NK-92 (cell line): ENCODE measurements around the gene TTPAL.

Experiments
- DNase-seq: peaks from one replicate; lab custom pipeline; 2025; ENCODE audit not compliant: unreplicated experiment; lab: John Stamatoyannopoulos, UW

Gene TTPAL

DNA sequence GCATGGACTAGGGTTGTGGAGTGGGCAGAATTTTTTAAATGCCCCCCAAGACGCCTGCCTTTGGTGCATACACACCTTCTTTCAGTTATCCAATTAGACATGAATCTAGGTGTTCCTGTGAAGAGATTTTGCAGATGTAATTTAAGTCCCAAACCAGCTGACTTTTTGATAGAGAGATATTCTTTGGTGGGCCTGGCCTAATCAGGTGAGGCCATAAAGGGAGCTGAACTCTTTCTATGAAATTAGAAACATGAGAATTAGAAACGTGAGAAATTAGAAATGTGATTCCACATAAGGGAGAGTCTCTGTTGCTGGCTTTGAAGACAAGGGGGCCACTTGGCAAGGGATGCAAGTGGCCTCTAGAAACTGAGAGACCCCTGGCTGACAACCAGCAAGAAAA, 36.4 kb upstream of the TTPAL start:
- DNase-seq: no peak

DNA sequence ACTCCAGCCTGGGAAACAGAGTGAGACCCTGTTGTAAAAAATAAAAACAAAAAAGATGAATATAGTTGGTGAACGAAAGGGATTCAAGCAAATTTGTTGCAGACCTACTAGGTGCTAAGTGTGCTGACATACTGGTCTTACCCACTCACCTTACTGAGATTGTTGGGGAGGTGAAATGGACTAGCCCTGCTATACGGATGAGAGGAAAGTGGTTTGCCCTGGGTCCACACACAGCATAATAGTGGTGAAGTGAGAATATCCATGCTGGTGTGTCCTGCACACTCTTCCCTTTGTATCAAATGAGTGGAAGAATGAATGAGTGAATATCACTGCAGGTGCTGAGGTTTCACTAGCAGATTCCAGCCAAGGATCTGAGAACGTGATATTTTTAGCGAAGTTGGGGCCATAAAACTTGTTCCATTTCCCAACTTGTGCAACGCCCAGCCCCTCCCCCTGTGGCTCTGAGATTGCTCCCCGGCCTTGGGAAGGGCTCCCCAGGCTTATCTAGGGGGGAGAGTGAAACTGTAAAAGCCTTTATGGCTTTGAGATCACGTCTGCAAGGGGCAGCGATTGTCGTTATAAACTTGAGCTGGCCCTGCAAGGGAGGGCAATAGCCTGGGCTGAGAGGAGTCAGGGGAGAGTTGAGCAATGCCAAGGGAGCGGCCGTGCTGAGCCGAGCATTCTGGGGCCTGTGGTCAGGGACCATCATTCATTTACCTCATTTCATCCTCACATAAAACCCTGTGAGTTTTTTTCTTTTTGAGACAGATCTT, 33.2 kb upstream of the TTPAL start:
- no peak for DNase-seq

DNA sequence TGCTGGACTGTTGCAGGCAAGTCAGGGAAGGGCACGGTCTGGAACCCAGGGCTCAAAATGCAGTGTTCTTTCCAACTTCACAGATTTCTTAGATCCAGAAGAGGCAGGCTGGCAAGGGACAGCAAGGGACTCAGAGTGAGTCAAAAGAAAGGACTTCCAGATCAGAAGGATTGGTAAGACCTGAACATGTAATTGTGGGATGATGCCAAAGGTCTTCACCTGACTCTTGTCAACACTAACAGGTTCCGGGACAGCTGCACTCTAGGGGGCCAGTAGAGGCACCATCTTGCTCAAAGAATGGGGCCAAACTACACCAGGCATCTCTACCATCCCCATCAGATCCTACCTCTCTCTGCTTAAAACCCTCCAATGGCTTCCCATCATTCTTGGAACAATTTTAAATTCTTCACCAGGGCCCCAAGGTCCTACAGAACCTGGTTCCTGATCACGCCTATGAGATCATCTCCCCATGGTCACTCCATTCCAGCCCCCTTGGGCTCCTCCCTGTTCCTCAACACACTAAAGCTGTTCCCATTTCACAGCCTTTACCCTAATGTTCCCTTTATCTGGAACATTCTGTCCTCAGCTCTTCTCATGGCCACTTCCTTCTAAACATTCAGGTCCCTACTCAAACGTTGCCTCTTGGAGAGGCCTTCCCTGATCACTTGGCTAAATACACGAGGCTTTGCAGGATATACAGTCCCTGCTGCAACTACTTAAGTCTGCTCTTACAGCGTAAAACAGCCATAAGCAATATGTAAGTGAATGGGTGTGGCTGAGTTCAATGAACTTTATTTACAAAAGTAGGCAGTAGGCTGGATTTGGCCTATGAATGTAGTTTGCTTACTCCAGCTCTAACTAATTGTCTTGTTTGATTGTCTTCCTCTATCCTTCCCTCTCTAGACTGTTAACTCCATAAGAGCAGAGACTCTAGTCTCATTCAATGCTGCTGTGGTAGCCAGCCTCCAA, 29.6 kb upstream of the TTPAL start:
- DNase-seq: no peak

DNA sequence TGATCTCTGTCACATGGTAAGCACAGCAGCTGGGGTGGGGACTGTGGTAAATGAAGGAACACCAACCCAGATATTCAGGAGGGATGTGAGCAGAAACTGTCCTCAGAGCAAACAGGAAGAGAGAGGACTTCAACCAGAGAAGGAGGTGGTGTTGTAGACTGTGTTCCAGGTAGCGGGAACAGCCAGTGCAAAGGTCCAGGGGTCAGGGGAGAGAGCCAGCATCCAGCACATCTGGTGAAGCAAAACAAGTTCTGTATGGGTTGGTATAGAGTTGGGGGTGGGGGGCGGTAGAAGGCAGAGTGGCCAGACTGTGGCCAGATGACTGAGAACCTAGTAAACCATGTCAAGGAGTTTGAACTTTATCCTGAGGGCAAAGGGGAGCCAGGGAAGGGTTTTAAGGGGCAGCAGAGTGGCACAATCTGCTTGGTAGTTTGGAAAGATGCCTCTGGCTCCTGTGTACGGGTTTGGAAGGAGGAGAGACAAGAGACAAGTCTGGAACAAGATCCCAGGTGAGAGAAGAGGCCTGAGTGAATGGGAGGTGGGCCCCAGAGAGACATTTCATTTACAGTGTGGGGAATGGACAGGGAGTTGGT, 27.8 kb upstream of the TTPAL start:
- no peak for DNase-seq

DNA sequence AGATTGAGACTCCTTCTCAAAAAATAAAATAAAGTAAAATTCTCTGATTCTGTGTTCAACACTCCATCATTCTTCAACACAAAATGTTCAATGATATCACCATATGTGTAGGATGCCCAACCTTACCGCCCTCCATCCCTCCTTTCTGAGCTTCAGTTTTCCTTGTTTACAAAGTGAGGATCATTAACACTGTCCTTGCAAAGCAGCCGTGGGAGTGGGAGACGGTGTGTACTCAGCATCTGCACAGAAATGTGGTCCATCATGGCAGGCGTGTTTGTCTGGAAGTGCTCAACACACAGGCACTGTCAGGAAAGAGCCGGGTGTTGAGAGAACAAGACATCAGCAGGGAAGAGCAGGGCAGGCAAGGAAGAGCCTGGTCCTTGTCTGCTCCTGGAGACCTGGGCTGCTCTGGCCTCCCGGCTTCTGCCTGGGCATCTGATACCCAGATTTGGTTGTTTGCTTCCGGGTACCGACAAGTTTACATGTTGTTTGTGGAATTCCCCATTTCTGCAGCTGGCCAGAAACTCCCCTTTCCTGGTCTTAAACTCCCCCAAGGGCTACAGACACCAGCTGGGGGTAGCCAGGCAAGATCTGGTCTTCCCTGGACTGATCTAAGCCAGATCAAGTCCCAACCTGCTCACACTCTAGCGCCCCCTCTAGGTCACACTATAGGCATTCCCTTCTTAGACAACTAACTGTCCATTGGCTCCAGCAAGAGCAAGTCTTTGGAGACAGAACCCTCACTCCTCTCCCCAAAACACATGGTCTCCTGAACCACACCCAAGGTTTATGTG, 26.7 kb upstream of the TTPAL start:
- DNase-seq: no peak

DNA sequence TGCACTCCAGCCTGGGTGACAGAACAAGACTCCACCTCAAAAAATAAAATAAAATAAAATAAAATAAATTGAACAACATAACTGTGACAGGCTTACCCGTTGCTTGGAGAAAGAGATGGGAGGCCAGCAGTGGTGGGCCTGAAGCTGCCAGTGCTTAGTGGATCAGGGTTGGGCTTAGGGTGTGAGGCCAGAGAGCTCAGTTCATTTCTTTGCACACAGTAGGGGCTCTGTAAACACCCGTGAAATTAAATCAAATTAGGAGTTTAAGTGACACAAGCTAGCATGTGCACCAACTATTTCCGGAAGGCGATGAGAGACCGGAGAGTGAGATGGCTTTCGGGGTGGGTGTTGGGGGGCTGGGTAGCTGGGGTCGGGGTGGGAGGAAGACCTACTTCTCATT, 25.8 kb upstream of the TTPAL start:
- DNase-seq: no peak

DNA sequence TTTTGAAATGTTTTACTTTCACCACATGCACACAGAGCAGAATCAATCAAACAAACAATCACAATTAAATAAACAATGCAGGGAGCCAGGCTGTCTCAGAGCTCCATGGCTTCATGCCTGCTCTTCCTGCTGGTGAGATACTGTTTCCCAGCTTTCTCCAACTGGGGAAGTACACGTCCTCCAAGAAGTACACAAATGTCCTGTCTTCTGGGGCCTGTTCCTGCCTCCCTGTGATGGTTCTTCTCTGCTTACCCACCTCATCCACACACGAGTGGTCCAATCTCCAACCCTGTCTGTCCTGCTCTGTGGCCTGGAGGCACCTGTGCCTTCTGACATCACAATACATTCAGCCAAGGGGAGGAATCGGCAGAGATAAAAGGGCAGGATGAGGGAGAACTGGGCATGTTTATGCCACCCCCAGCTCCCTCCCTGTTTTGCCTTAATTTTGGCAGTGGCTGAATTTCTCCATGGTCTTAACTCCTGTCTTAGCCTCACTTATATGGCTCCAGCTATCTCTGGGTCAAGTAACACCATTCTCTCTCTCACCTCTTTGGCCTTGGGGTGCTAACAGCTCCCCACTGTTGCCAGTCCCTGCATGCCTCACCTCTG, 25.3 kb upstream of the TTPAL start:
- no peak for DNase-seq

DNA sequence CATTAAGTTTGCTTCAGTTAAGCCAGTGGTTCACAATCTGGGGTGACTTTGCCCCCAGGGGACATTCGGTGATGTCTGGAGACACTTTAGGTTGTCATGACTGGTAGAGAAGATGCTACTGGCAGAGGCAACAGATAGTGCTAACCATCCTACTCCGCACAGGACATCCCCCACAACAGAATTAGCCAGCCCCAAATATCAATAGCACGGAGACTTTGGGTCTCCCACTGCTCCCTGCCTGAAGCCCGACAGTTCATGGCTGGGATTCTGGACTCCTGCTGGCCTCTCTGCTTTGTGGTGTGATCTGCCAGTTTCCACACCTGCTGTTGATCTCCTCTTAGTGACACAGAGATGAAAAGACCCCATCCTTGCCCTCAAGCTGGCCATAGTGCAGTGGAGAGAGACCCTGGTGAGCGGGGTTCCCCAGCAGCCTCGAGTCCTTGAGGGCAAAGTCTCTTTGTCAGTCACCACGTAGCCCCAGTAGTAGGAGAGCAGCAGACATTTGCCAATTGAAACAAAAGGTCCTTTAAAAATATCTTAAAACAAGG, 24.7 kb upstream of the TTPAL start:
- no peak for DNase-seq

DNA sequence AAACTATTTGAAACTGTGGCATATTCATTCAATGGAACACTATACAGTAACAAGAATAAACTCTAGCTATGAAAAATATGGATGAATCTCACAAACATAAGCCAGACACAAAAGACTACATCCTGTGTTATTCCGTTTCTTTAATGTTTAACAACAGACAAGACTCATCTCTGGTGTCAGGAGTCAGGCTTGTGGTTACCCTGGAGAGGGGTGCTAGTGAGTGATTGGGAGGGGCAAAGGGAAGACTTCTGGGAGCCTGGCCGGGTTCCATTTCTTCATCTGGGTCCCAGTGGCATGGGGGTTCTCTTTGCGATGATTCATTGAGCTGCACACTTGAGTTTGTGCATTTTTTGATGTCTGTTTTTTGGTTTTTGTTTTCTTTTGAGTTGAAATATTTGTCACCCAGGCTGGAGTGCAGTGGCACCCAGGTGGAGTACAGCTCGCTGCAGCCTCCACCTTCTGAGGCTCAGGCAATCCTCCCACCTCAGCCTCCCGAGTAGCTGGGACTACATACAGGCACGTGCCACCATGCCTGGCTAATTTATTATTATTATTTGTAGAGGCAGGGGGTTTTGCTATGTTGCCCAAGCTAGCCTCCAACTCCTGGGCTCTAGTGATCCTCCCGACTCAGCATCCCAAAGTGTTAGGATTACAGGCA, 21.2 kb upstream of the TTPAL start:
- DNase-seq: no peak

DNA sequence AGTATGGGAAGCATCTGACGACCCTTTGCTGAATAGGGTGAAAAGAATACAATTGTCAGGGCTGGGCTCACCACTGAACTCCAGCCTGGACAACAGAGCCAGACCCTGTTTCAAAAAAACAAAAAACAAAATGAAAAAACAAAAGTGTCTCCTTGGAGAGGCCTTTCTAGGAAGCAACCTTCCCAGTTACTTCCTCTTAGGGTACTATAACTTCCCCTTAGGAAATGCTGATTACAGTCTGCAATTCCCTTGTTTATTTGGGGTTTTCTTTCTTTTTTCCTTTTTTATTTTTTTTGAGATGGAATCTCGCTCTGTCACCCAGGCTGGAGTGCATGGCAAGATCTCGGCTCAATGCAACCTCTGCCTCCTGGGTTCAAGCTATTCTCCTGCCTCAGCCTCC, 20.5 kb upstream of the TTPAL start:
- DNase-seq: no peak

DNA sequence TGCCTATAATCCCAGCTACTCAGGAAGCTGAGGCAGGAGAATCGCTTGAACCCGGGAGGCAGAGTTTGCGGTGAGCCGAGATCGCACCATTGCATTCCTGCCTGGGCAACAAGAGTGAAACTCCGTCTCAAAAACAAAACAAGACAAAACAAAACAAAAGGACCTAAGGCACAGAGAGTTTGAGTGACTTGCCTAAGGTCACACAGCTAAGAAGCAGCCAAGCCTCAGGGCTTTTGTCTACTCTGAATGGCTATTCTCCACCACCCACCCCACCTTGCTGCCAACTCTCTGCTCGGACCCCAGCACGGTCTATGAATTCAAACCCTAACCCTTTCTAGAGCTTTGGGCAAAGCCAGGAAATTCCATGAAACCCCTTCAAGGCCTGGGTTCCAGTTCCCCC, 19.1 kb upstream of the TTPAL start:
- no peak for DNase-seq

DNA sequence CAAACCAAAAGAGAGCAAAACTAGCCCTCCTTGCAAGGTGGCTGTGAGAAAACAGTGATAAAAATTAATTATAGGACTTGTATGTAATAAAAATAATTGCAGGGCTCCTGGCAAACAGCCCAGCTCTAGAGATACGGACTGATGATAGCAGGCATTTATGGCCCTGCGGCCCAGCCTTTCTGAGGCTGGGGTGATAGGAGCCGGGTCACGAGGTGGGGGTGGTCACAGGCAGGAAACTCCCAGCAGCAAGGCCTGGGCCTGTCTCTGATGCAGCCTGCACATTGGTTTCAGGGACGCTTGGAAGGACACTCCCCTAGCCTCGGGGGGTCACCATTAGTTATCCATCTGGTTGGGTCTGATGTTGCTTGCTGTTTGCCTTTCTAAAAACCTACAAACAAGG, 18.7 kb upstream of the TTPAL start:
- no peak for DNase-seq

DNA sequence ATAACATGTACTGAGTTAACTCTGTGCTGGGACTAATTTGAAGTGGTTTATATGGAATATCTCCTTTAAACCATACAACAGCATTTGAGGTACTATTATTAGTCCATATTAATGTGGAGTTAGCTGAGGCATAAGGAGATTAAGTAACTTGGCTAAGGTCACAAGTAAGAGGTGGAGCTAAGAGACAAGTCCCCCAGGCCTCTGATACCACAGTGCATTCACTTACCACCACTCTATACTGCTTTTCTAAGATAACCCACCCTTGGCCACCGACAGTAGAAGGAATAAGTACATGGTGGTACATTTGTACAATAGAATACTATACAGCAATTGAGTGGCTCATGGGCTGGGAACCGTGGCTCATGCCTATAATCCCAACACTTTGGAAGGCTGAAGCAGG, 16.4 kb upstream of the TTPAL start:
- DNase-seq: no peak

DNA sequence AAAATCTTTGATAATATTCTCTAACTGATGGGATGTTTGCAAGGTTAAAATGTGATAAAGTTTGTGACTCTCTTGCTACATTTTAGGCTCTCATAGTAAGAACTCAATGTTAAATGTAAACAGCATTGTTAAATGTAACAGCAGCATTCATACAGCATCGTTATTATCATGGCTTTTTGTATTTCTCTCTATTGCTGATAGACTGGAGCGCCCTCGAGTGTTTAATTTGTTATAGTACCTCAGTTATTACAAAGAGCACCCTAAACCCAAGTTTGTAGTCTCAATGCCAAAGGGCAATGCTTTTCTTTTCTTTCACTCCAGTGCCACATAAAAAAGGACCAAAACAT, 14.9 kb upstream of the TTPAL start:
- DNase-seq: no peak

DNA sequence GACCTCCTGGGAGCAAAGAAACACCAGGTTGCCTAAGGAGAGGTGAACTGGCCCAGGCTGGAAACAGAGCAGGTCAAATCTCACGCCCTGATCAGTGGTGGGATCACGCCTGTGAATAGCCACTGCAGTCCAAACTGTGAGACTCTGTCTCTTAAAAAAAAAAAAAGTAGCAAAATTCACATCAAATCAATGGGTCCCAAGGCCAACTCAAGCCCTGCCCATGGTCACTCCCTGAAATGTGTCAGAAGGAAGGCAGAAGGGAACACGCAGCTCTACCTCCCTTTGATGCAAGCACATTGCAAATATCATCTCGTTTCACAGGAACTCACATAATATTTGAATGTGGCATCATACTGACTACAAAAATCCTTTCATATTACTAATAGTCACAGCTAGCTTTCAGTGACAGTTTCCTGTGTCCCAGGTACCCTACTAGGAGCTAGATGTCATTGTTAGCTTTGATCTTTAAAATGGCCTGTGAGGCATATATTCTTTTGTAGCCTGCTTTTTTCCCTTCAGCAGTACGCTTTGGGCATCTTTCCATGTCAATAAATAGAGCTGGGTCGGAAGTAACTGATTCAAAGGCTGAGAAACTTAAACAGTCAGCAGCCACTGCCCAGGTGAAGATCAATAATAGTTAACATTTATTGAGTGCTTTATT, 14.4 kb upstream of the TTPAL start:
- DNase-seq: no peak

DNA sequence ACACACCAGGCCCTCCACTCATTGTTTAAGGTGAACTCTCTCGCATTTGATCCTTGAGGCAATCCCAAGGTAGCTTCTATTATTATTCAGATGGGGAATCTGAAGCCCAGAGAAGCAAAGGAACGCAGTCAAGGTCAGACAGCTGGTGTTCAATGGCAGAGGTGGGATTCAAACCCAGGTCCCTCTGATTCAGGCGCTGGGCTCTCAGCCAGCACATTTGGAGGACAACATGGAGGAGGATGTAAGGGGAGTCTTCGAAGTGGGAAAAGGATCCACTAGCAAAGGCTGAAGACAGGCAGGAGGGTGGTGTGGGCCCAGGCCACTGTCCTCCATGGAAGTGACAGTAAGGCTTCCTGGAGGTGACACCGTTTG, 13.9 kb upstream of the TTPAL start:
- no peak for DNase-seq

DNA sequence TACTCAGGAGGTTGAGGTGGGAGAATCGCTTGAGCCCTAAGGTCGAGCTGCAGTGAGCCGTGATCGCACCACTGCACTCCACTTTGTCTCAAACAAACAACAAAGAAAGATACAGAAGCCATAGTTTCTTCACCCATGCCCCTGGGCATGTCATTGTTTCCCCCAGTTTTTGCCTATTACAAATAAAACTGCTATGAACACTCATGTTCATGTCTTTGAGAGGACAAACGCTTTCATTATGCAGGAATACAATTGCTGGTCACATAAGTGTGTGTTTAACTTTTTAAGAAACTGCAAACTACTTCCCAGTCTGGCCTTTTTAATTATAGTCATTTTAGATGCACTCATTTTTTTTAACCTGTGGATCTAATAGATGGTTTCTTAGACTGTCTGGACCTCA, 12.2 kb upstream of the TTPAL start:
- DNase-seq: no peak

DNA sequence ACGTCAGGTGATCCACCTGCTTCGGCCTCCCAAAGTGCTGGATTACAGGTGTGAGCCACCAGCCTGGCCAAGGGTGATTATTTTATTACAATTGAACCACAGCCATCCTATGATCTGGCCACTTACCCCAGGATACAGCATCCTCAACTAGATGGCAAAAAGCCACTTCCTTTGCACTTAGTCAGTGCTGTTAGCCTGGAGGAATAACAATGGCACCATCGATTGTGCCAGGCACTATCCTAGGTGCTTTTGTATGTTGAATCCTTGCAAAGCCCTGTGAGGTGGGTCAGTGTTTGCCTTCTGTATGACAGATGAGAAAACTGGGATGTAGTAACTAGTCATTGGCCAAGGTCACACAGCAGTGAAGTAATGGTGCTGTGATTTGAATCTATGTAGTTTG, 11.2 kb upstream of the TTPAL start:
- no peak for DNase-seq

DNA sequence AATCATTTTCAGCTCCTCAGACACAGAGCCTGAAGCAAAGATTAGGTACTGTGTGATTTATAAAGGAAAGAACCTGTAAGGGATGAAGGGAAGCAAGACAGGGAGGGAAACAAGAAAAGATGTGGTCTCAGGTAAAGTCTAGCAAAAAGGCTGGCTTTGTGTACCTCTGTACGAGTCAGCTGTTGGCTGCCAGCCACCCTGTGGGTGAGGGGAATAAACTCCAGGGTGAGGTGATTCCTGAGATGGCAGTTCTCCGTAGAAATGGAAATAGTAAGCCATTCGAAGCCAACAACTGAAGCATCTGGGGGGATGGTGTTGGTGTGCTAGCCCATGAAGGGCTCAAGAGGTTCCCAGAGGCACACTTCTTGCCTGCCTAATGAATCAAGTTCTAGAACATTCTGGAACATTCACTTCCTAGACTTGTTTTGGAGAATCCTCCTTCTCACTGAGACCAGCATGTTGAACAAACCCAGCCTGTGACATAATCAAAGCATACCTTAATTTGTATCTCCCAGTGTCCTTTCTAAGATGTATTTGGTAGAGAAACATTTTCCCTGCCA, 10.6 kb upstream of the TTPAL start:
- DNase-seq: no peak
